ENCODE data around the gene TMPRSS6. TPM values are rescaled to one million over a fixed set of nuclear protein-coding genes. Genes with fewer than 3 reads are reported as not detected.

Gene TMPRSS6
- total and polyA plus RNA-seq, 2 of the 13 experiments (the other 11 are each of a cell fraction or from before 2014, with no cell fraction given): 4.2 to 4.8 TPM

DNA sequence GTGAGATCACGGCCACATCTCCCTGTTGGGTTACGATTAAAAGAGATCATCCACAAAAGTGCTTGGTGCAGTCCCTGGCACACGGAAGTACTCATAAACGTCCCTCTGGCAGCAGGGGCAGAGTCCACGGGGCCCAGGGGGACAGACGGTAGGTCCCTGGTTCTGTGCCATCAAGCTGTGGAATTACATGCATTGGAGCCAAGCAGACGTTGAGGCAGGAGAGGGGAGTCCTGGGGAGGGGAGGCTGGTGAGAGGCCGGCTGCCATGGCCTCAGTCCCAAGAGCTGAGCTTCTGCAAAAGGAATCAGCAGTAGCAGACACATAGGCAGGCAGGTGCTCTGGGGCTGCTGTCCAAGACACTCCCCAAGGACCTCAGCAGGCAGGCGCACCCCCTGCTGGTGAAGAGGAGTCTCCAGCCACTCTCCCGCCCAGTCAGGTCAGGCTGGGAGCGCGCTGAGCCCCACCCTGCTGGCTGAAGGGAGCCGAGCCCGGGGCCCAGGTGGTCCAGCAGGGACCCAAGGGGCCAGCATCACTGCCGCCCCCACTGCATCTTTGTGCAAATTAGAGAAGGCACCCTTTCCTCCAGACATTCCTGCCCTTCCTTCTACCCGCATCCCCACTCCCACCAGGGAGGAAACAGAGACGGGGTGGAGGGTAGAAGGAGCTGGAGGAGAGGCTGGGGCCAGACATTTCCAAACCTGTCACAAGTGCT, 65.5 kb downstream of the TMPRSS6 start (continued):
- peak; percentile 48; the same call in 1 of the 2 replicates for TF ChIP-seq ELF4 (CRISPR knock-in tag; IDR thresholded peaks at IDR 0.05; ENCODE audit: borderline replicate concordance)
- TF ChIP-seq GPBP1L1 (CRISPR knock-in tag; IDR thresholded peaks at IDR 0.05): no peak
- TF ChIP-seq, protein P1, sequence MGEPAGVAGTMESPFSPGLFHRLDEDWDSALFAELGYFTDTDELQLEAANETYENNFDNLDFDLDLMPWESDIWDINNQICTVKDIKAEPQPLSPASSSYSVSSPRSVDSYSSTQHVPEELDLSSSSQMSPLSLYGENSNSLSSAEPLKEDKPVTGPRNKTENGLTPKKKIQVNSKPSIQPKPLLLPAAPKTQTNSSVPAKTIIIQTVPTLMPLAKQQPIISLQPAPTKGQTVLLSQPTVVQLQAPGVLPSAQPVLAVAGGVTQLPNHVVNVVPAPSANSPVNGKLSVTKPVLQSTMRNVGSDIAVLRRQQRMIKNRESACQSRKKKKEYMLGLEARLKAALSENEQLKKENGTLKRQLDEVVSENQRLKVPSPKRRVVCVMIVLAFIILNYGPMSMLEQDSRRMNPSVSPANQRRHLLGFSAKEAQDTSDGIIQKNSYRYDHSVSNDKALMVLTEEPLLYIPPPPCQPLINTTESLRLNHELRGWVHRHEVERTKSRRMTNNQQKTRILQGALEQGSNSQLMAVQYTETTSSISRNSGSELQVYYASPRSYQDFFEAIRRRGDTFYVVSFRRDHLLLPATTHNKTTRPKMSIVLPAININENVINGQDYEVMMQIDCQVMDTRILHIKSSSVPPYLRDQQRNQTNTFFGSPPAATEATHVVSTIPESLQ (CRISPR knock-in tag; conservative IDR thresholded peaks at IDR 0.05): no peak
- no peak for TF ChIP-seq KLF15 (CRISPR knock-in tag; IDR thresholded peaks at IDR 0.05; ENCODE audit: borderline replicate concordance)
- no peak for TF ChIP-seq SRSF9 (IDR thresholded peaks at IDR 0.05; ENCODE audit: borderline replicate concordance, insufficient read depth, low read depth, low read length, poor library complexity, severe bottlenecking)
- TF ChIP-seq ZZZ3 (CRISPR knock-in tag; IDR thresholded peaks at IDR 0.05; ENCODE audit: borderline replicate concordance): no peak
- TF ChIP-seq FOXC1 (CRISPR knock-in tag; IDR thresholded peaks at IDR 0.05; ENCODE audit: borderline replicate concordance): no peak
- TF ChIP-seq ZNF768 (CRISPR knock-in tag; IDR thresholded peaks at IDR 0.05): peak; percentile 62; the same call in 1 of the 2 replicates
- no peak for TF ChIP-seq ZNF841 (CRISPR knock-in tag; IDR thresholded peaks at IDR 0.05; ENCODE audit: borderline replicate concordance)
- TF ChIP-seq YEATS4 (CRISPR knock-in tag; IDR thresholded peaks at IDR 0.05; ENCODE audit: borderline replicate concordance): peak; percentile 43; the same call in 1 of the 2 replicates
- TF ChIP-seq RNF2 (conservative IDR thresholded peaks at IDR 0.05; ENCODE audit: low read depth): no peak
- no peak for TF ChIP-seq TBP (CRISPR knock-in tag; IDR thresholded peaks at IDR 0.05)
- no peak for TF ChIP-seq ZNF337 (CRISPR knock-in tag; IDR thresholded peaks at IDR 0.05; ENCODE audit: borderline replicate concordance, low read depth)
- peak; percentile 36; the same call in 1 of the 2 replicates for TF ChIP-seq SMC3 (IDR thresholded peaks at IDR 0.05; ENCODE audit: low read length)
- TF ChIP-seq TBL1XR1 (IDR thresholded peaks at IDR 0.05; ENCODE audit: borderline replicate concordance, low read length, partially characterized antibody): no peak
- no peak for TF ChIP-seq KAT7 (CRISPR knock-in tag; IDR thresholded peaks at IDR 0.05; ENCODE audit: borderline replicate concordance)
- TF ChIP-seq ZNF850 (CRISPR knock-in tag; conservative IDR thresholded peaks at IDR 0.05): no peak
- TF ChIP-seq ZNF431 (CRISPR knock-in tag; IDR thresholded peaks at IDR 0.05; ENCODE audit: borderline replicate concordance, low read depth): no peak
- TF ChIP-seq NFKBIZ (CRISPR knock-in tag; IDR thresholded peaks at IDR 0.05): no peak
- TF ChIP-seq ZNF564 (CRISPR knock-in tag; IDR thresholded peaks at IDR 0.05): no peak
- no peak for TF ChIP-seq ZFP36L1 (CRISPR knock-in tag; IDR thresholded peaks at IDR 0.05)
- TF ChIP-seq ZNF20 (CRISPR knock-in tag; IDR thresholded peaks at IDR 0.05): no peak
- no peak for TF ChIP-seq ZNF570 (CRISPR knock-in tag; IDR thresholded peaks at IDR 0.05; ENCODE audit: borderline replicate concordance)
- peak; percentile 58; the same call in 1 of the 2 replicates for TF ChIP-seq ZNF550 (CRISPR knock-in tag; IDR thresholded peaks at IDR 0.05; ENCODE audit: borderline replicate concordance)
- no peak for TF ChIP-seq PAF1 (CRISPR knock-in tag; IDR thresholded peaks at IDR 0.05)
- TF ChIP-seq TBX3 (IDR thresholded peaks at IDR 0.05; ENCODE audit: borderline replicate concordance): no peak
- TF ChIP-seq ZNF598 (CRISPR knock-in tag; IDR thresholded peaks at IDR 0.05; ENCODE audit: borderline replicate concordance): peak; percentile 60; the same call in 1 of the 2 replicates
- TF ChIP-seq ATRX (CRISPR knock-in tag; IDR thresholded peaks at IDR 0.05; ENCODE audit: borderline replicate concordance): no peak
- TF ChIP-seq ZNF75D (CRISPR knock-in tag; IDR thresholded peaks at IDR 0.05; ENCODE audit: borderline replicate concordance): no peak
